K562 (cell line): ENCODE results near the gene MYL5. TPM values are rescaled to one million over a fixed set of nuclear protein-coding genes. Genes with fewer than 3 reads are reported as not detected.

Experiments
- ATAC-seq: fragments of 200-7000 bp; cut with Tn5 transposase; 3 replicates; pipeline ENCODE4 v1.9.1; 2020; ENCODE audit warnings: moderate library complexity
- BruUV-seq: library from RNA; stranded (reverse); fragments of 400-500 nt; replicated peaks from 2 replicates; lab custom pipeline; 2021; lab: Mats Ljungman, UMichigan
- CTCF ChIA-PET: fragments of 300-600 bp; formaldehyde crosslinking; extraction: SDS; loops from one replicate; lab custom pipeline; 2021; ENCODE audit warnings: low intra/inter-chr PET ratio; lab: Yijun Ruan, JAX
- POLR2A ChIA-PET: fragments of 300-600, 350-650 bp; sonication (Branson Sonifier 250); formaldehyde crosslinking; extraction: SDS; loops from one replicate; lab custom pipeline; 2021; ENCODE audit warnings: antibody characterized with exemption, inconsistent platforms; lab: Yijun Ruan, JAX
- DNase-seq, 4 experiments: peaks; one replicate each; pipeline versions ENCODE4 v3.0.0 to v3.0.0-alpha.2; 2011 to 2018; ENCODE audit warnings: low spot score in 3 of 4, mixed read lengths in 3 of 4; ENCODE audit errors: extremely low read depth in 1 of 4
- FAIRE-seq: peaks from 2 replicates; lab custom pipeline; 2011; peaks lifted over from hg19 to GRCh38; lab: Jason Lieb, UNC
- H2AFZ ChIP-seq: 2 replicates; pipeline ENCODE4 v1.6.0; 2011; ENCODE audit warnings: low read depth, low read length, control low read depth, inconsistent platforms
- H3K27ac ChIP-seq: fragments of 200-600 bp; 3 replicates; pipeline ENCODE4 v1.8.0; 2011; ENCODE audit warnings: low read depth, mild to moderate bottlenecking, control low read depth, inconsistent platforms, low read length, moderate library complexity, mixed read lengths; ENCODE audit errors: extremely low read depth
- H3K27me3 ChIP-seq, 2 experiments: fragments of 300-600 bp in 1 of 2; 2 replicates in 1 of 2; 3 replicates in 1 of 2; pipeline versions ENCODE4 v1.6.0 to v1.8.0; 2011; ENCODE audit warnings: inconsistent platforms in 2 of 2, low read length in 2 of 2, mild to moderate bottlenecking in 1 of 2, mixed read lengths in 1 of 2, moderate library complexity in 1 of 2; ENCODE audit not compliant: control insufficient read depth in 2 of 2, insufficient read depth in 2 of 2
- H3K36me3 ChIP-seq: fragments of 300-600 bp; 3 replicates; pipeline ENCODE4 v1.8.0; 2011; ENCODE audit warnings: mild to moderate bottlenecking, low read length, inconsistent platforms; ENCODE audit not compliant: control insufficient read depth, insufficient read depth
- H3K4me1 ChIP-seq, 2 experiments: fragments of 200-600 bp in 1 of 2; replicated peaks in 1 of 2; 2 replicates in 1 of 2; 3 replicates in 1 of 2; pipeline versions ENCODE4 v1.5.1 to v1.8.0; 2011; ENCODE audit warnings: inconsistent platforms in 2 of 2, low read length in 2 of 2, mild to moderate bottlenecking in 1 of 2, mixed read lengths in 1 of 2, moderate library complexity in 1 of 2; ENCODE audit not compliant: control insufficient read depth in 2 of 2, insufficient read depth in 2 of 2
- H3K4me2 ChIP-seq: 2 replicates; pipeline ENCODE4 v1.6.1; 2011; ENCODE audit warnings: low read length, control low read depth, inconsistent platforms, mixed read lengths; ENCODE audit not compliant: insufficient read depth
- H3K4me3 ChIP-seq: fragments of 200-600 bp; sonication (generic), shearing (Covaris generic); 2 replicates; pipeline ENCODE4 v1.5.1; 2016; ENCODE audit warnings: control low read depth, inconsistent platforms
- H3K79me2 ChIP-seq: fragments of 200-600 bp; 3 replicates; pipeline ENCODE4 v1.8.0; 2011; ENCODE audit warnings: low read length, inconsistent platforms; ENCODE audit not compliant: control insufficient read depth, insufficient read depth
- H3K9ac ChIP-seq, 2 experiments: 2 replicates each; pipeline versions ENCODE4 v1.6.0 to v1.6.1; 2011; ENCODE audit warnings: low read depth in 2 of 2, low read length in 2 of 2, control low read depth in 1 of 2, inconsistent platforms in 1 of 2, mild to moderate bottlenecking in 1 of 2, mixed read lengths in 1 of 2; ENCODE audit not compliant: insufficient read depth in 1 of 2
- H3K9me1 ChIP-seq: one replicate; pipeline ENCODE4 v1.6.0; 2011; ENCODE audit warnings: inconsistent platforms, mild to moderate bottlenecking, low read length, moderate library complexity; ENCODE audit not compliant: control insufficient read depth, insufficient read depth
- H3K9me3 ChIP-seq: replicated peaks from 2 replicates; pipeline ENCODE4 v1.5.1; 2011; ENCODE audit warnings: low read depth, low read length, inconsistent platforms; ENCODE audit not compliant: control insufficient read depth, insufficient read depth
- H4K20me1 ChIP-seq: replicated peaks from 2 replicates; pipeline ENCODE4 v1.6.1; 2011; ENCODE audit warnings: low read length, inconsistent platforms, mixed read lengths; ENCODE audit not compliant: control insufficient read depth, insufficient read depth
- E2F4 ChIP-seq: sonication (generic); formaldehyde crosslinking; IDR thresholded peaks from 2 replicates; pipeline ENCODE4 v1.8.0; 2022; ENCODE audit warnings: mild to moderate bottlenecking, low read depth, missing genetic modification reagents
- FIP1L1 ChIP-seq: fragments of 200-400 bp; formaldehyde crosslinking; IDR thresholded peaks from 2 replicates; pipeline ENCODE4 v1.6.1; 2018; ENCODE audit warnings: mild to moderate bottlenecking, low read depth, low read length; ENCODE audit not compliant: poor library complexity, severe bottlenecking
- GABPB2 ChIP-seq: fragments of 250-450 bp; sonication (Bioruptor Pico); conservative IDR thresholded peaks from 2 replicates; pipeline ENCODE4 v1.5.1; 2021; ENCODE audit warnings: mild to moderate bottlenecking
- IRF9 ChIP-seq: fragments of 450-650 bp; IDR thresholded peaks from 2 replicates; pipeline ENCODE4 v1.6.1; 2016; ENCODE audit warnings: missing biosample characterization, missing genetic modification characterization
- MEIS2 ChIP-seq: fragments of 450-650 bp; IDR thresholded peaks from 2 replicates; pipeline ENCODE4 v1.6.1; 2014; ENCODE audit warnings: mild to moderate bottlenecking; ENCODE audit not compliant: partially characterized antibody
- POLR2AphosphoS5 ChIP-seq: IDR thresholded peaks from 2 replicates; pipeline ENCODE4 v1.6.1; 2011; ENCODE audit warnings: mild to moderate bottlenecking, low read depth, low read length, moderate library complexity; ENCODE audit not compliant: control insufficient read depth, insufficient read depth
- POLR2G ChIP-seq: fragments of 200-400 bp; formaldehyde crosslinking; IDR thresholded peaks from 2 replicates; pipeline ENCODE4 v1.6.1; 2017; ENCODE audit warnings: low read depth, mild to moderate bottlenecking, antibody characterized with exemption, low read length, moderate library complexity
- RREB1 ChIP-seq: fragments of 250-450 bp; sonication (Bioruptor Pico); IDR thresholded peaks from 2 replicates; pipeline ENCODE4 v1.4.0; 2020
- ZBTB7A ChIP-seq: IDR thresholded peaks from 2 replicates; pipeline ENCODE4 v1.6.1; 2011; ENCODE audit warnings: low read depth, mild to moderate bottlenecking, low read length, moderate library complexity, borderline replicate concordance; ENCODE audit not compliant: control insufficient read depth
- ZNF41 ChIP-seq: fragments of 250-450 bp; sonication (Bioruptor Pico); conservative IDR thresholded peaks from 2 replicates; pipeline ENCODE4 v1.4.0; 2020; ENCODE audit warnings: mild to moderate bottlenecking
- WGBS: fragments of 100-300 bp; shearing (Covaris generic); methylation state at CpG from one replicate; pipeline ENCODE4 v1.1.6; 2016; ENCODE audit warnings: low coverage, mixed read lengths; ENCODE audit not compliant: insufficient coverage; ENCODE audit errors: missing lambda C conversion rate; 5-methylcytosine and 5-hydroxymethylcytosine counted together
- in situ Hi-C: fragments of 300-500 bp; cut with MboI; formaldehyde crosslinking; loops from 4 replicates; pipeline ENCODE4 v1.15.0; 2018; ENCODE audit warnings: inconsistent platforms, mixed read lengths
- intact Hi-C: fragments of 100-400 bp; cut with micrococcal nuclease; formaldehyde crosslinking; loops from 2 replicates; pipeline ENCODE4 v1.14.2; 2022
- polyA plus RNA-seq, 8 experiments: library from polyadenylated mRNA; depleted of rRNA in 4 of 8; stranded (reverse) in 5 of 8; unstranded in 3 of 8; fragments of >200 nt; fragmentation: Nextera tagmentation in 2 of 8; fragmentation: Illumina TruSeq in 1 of 8; extraction: Ambion mirVana in 2 of 8; extraction: Trizol in 1 of 8; gene quantifications; 2 replicates each; pipeline versions ENCODE4 v1.2.1 to v1.2.3, GENCODE V29; 2011 to 2014; ENCODE audit warnings: inconsistent platforms in 1 of 8, missing spikeins in 1 of 8
- total RNA-seq, 7 experiments: library from RNA; depleted of rRNA in 6 of 7; stranded (reverse); fragments of >200 nt in 6 of 7; fragmentation: Illumina TruSeq in 2 of 7; extraction: Trizol in 2 of 7; gene quantifications; 2 replicates each; pipeline versions ENCODE4 v1.2.1 to v1.2.3, GENCODE V29; 2011 to 2021; ENCODE audit warnings: low replicate concordance in 1 of 7

Gene MYL5
- total and polyA plus RNA-seq, 9 of the 15 experiments (the other 6 are each of a cell fraction or from before 2014, with no cell fraction given): 1.4 to 10.0 (median 4.1) TPM

DNA sequence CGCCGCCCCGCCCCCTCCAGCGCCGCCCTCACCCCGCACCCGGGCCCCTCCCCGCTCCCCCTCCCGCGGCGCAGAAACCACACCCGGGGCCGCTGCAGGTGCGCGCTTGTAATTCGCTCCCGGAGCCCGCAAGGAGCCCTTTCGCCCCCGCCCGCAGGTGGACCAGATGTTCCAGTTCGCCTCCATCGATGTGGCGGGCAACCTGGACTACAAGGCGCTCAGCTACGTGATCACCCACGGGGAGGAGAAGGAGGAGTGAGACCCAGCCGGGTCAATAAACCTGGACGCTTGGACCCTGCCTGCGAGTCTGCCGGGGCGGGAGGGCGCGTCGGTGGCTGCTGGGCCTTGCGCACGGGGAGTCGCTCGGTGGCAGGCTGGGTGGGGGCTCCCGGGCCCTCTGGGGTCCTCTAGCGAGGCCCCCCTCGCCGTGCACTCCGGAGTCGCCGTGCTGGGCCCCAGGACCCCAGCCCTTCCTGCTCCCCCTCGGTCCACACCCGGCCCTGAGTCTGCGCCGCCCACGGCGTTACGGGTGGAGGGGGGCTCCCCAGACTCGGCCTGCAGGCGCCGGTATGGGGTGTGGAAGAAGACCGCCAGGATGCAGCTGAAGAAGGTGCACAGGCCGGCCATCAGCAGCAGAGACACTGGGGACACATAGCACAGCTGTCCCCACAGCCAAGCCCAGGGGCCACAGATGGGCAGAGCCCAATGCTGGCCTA, 7.6 kb downstream of the MYL5 start:
- no TSS peak for BruUV-seq
- Histone ChIP-seq H4K20me1 (0 out of 2 replicates have a peak, but pooled peaks cover 4% of the 10 kb centered on the region), H3K27me3 (no peaks in the 10 kb centered on the region), H2AFZ (peak overlapping the region; percentile 80), H3K4me1 (peaks cover 16 to 94% of the 10 kb centered on the region in 2 experiments), H3K27ac (no peak overlapping the region), H3K4me3 (peak overlapping the region; percentile 36), H3K79me2 (no peaks in the 10 kb centered on the region), H3K4me2 (peak overlapping the region; percentile 61), H3K9ac (peak overlapping the region in 1 of 2 experiments; percentile 85; a peak in 2 of 4 replicates), H3K9me1 (no peaks in the 10 kb centered on the region), H3K36me3 (no peaks in the 10 kb centered on the region), H3K9me3 (no peaks in the 10 kb centered on the region)
- DNase-seq (peak; percentile 79 to 94 (median 92)), ATAC-seq (peak; percentile 64), FAIRE-seq (no peak)
- in situ Hi-C loops (no loop called here), intact Hi-C loops (loop anchor here (5.0 to 10.0 kb wide), 3 partner anchors 53 to 303 kb away; partner anchors contain the start of gene IDUA)
- WGBS: 5% methylated on average over 29 of the region's 58 CpGs
- ChIA-PET POLR2A (interaction anchor here (0.6 kb wide), 1 partner anchor 10 kb away, joined by 4 read pairs; no protein-coding TSS in a partner anchor), CTCF (no interaction called here)
- TF ChIP-seq FIP1L1: peak; percentile 34
- TF ChIP-seq ZNF41 (CRISPR knock-in tag): no peak
- no peak for TF ChIP-seq MEIS2
- no peak for TF ChIP-seq E2F4 (CRISPR knock-in tag)
- no peak for TF ChIP-seq POLR2AphosphoS5
- no peak for TF ChIP-seq RREB1 (CRISPR knock-in tag)
- no peak; the same call in 1 of the 2 replicates for TF ChIP-seq ZBTB7A
- TF ChIP-seq IRF9: no peak
- TF ChIP-seq GABPB2 (CRISPR knock-in tag): no peak
- TF ChIP-seq POLR2G: peak; percentile 58
